DND-41 (cell line): ENCODE results near the gene PITPNM2.
A peak's percentile ranks its signal among the peaks of the same experiment; 100 is the strongest.

Experiments used
- ATAC-seq: fragments of 200-7000 bp; cut with Tn5 transposase; 3 replicates; pipeline ENCODE4 v1.9.1; 2021; ENCODE audit warnings: low read depth; ENCODE audit not compliant: insufficient read depth
- DNase-seq: peaks from one replicate; pipeline ENCODE4 v3.0.0-alpha.2; 2020
- H2AFZ ChIP-seq: 2 replicates; pipeline ENCODE4 v1.6.0; 2012; ENCODE audit warnings: low read depth, low read length
- H3K27ac ChIP-seq: 2 replicates; pipeline ENCODE4 v1.5.1; 2012; ENCODE audit warnings: low read length, inconsistent platforms
- H3K27me3 ChIP-seq: fragments of 200-600 bp; sonication (generic); 2 replicates; pipeline ENCODE4 v1.6.0; 2012; ENCODE audit warnings: low read length, mild to moderate bottlenecking, inconsistent platforms; ENCODE audit not compliant: insufficient read depth, poor library complexity
- H3K36me3 ChIP-seq: 2 replicates; pipeline ENCODE4 v1.5.1; 2012; ENCODE audit warnings: low read length, inconsistent platforms; ENCODE audit not compliant: insufficient read depth
- H3K4me1 ChIP-seq: 2 replicates; pipeline ENCODE4 v1.5.1; 2012; ENCODE audit warnings: mild to moderate bottlenecking, low read length; ENCODE audit not compliant: insufficient read depth
- H3K4me2 ChIP-seq: 2 replicates; pipeline ENCODE4 v1.6.0; 2012; ENCODE audit warnings: mild to moderate bottlenecking, moderate library complexity, low read length, inconsistent platforms; ENCODE audit not compliant: insufficient read depth
- H3K4me3 ChIP-seq, 2 experiments: fragments of 200-600 bp in 1 of 2; shearing (Covaris generic) in 1 of 2; 2 replicates each; pipeline ENCODE4 v1.5.1; 2012 to 2016; ENCODE audit warnings: inconsistent platforms in 2 of 2, low read length in 2 of 2, mild to moderate bottlenecking in 2 of 2, low read depth in 1 of 2, moderate library complexity in 1 of 2
- H3K79me2 ChIP-seq: 2 replicates; pipeline ENCODE4 v1.6.0; 2012; ENCODE audit warnings: low read length, inconsistent platforms; ENCODE audit not compliant: insufficient read depth
- H3K9ac ChIP-seq: 2 replicates; pipeline ENCODE4 v1.6.0; 2012; ENCODE audit warnings: low read depth, mild to moderate bottlenecking, inconsistent platforms, low read length, moderate library complexity
- H3K9me3 ChIP-seq: 2 replicates; pipeline ENCODE4 v1.5.1; 2012; ENCODE audit warnings: low read length, moderate library complexity, mild to moderate bottlenecking, inconsistent platforms; ENCODE audit not compliant: insufficient read depth, severe bottlenecking
- H4K20me1 ChIP-seq: 2 replicates; pipeline ENCODE4 v1.6.0; 2012; ENCODE audit warnings: low read length; ENCODE audit not compliant: insufficient read depth
- EZH2 ChIP-seq: IDR thresholded peaks from 3 replicates; pipeline ENCODE4 v1.6.1; 2012; ENCODE audit warnings: borderline replicate concordance, low read depth, mild to moderate bottlenecking, moderate library complexity, low read length, inconsistent platforms; ENCODE audit not compliant: severe bottlenecking
- TF ChIP-seq, protein P1 (sequence below): IDR thresholded peaks from 2 replicates; pipeline ENCODE4 v1.5.1; 2012; ENCODE audit warnings: borderline replicate concordance, low read length, moderate library complexity, mild to moderate bottlenecking; ENCODE audit not compliant: poor library complexity, severe bottlenecking; ENCODE audit errors: extremely low read depth

PITPNM2 gene

DNA sequence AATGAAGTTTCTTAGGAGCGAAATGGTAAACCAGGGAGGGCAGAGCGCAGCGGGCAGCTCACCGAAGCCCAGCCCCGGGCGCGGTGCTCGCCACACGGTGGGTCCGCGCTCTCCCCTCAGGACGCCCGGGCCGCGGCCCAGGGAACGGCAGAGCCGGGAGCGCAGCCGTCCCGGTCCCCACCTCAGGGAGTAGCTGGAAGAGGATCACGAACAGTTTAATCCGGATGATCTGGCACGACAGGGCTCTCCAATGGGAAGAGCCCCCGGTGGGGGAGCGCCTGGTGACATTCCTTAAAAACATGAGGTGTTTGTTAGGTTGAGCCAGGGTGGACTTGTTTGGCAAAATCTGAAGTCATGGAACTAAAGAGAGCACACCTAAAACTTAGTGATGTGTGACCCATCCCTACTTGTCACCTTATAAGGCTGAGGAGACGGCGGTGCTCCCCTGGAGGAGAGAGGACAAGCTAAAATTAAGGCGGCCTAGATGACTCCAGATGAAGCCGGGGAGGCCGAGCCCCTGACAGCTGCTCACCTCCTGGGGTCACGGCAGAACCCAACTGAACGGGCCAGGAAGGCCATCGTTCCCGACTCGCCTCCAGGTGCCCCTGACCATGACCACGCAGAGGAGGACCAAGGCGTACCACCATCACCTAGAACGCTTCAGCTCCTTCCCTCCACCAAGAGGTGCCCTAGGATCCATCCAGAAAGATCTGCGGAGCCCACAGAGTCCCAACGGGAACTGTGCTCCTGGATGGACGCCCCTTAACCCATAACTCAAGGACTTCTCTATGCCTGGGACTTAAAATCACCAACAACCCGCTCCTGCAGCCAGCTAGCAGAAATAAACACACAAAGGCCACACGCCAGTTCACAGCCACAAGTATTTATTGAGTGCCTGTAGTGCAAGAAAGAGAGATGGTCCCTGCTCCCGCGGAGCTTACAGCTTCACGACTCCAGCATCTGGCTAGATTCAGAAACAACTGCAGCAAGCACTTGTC is 866 bp upstream of the PITPNM2 start:
- no peaks in the 10 kb centered on the region for H3K9me3 ChIP-seq
- 0 out of 2 replicates have a peak overlapping the region, but pooled peaks have one; percentile 37 for H3K27ac ChIP-seq
- peaks cover 10% of the 10 kb centered on the region for H4K20me1 ChIP-seq
- H3K4me1 ChIP-seq = peaks cover 30% of the 10 kb centered on the region
- peak; percentile 20; the same call in 2 of the 3 replicates for ATAC-seq
- peak overlapping the region; percentile 74 for H2AFZ ChIP-seq
- peaks cover 15% of the 10 kb centered on the region for H3K36me3 ChIP-seq
- peak overlapping the region; percentile 35 to 67; a peak in 3 of 4 replicates for H3K4me3 ChIP-seq
- H3K9ac ChIP-seq = peak overlapping the region; percentile 64
- H3K4me2 ChIP-seq = peak overlapping the region; percentile 92
- TF ChIP-seq, protein P1, sequence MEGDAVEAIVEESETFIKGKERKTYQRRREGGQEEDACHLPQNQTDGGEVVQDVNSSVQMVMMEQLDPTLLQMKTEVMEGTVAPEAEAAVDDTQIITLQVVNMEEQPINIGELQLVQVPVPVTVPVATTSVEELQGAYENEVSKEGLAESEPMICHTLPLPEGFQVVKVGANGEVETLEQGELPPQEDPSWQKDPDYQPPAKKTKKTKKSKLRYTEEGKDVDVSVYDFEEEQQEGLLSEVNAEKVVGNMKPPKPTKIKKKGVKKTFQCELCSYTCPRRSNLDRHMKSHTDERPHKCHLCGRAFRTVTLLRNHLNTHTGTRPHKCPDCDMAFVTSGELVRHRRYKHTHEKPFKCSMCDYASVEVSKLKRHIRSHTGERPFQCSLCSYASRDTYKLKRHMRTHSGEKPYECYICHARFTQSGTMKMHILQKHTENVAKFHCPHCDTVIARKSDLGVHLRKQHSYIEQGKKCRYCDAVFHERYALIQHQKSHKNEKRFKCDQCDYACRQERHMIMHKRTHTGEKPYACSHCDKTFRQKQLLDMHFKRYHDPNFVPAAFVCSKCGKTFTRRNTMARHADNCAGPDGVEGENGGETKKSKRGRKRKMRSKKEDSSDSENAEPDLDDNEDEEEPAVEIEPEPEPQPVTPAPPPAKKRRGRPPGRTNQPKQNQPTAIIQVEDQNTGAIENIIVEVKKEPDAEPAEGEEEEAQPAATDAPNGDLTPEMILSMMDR = no peak
- TF ChIP-seq EZH2 = peak; percentile 84
- peaks cover 14% of the 10 kb centered on the region for H3K79me2 ChIP-seq
- H3K27me3 ChIP-seq = peaks cover 45% of the 10 kb centered on the region
- DNase-seq = no peak

DNA sequence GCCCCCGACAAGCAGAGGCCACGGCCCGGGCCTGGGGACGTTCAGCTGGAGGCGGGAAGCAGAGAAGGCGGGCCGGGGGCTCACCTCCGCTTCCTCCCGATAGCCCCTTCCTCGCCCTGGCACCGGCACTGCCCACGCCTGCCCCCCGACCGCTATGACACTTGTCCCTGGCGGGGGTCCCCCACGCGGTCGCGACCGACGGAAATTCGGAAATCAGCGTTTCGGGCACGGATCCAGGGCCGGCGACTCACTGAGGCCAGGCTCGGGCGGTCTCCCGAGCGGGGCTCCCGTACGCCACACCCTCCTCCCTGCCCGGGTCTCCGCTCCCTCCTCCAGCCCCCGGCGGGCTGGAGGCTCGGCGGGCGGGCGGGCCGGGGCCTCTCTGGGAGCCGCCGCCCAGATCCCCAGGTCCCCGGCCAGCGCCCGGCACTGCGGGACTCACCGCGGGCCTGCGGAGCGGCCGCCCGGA is 581 bp downstream of the PITPNM2 start:
- Histone ChIP-seq H3K9ac (peak overlapping the region; percentile 61), H2AFZ (peak overlapping the region; percentile 80), H3K27me3 (peaks cover 47% of the 10 kb centered on the region), H3K4me2 (peak overlapping the region; percentile 92), H4K20me1 (peaks cover 10% of the 10 kb centered on the region), H3K4me3 (peak overlapping the region; percentile 18 to 67; a peak in 3 of 4 replicates), H3K79me2 (peaks cover 14% of the 10 kb centered on the region), H3K36me3 (peaks cover 2% of the 10 kb centered on the region), H3K9me3 (no peaks in the 10 kb centered on the region), H3K4me1 (peaks cover 30% of the 10 kb centered on the region), H3K27ac (peak overlapping the region; percentile 14; the same call in 1 of the 2 replicates)
- DNase-seq (peak; percentile 29), ATAC-seq (peak; percentile 46)
- TF ChIP-seq EZH2 = peak; percentile 99
- TF ChIP-seq, protein P1 = no peak

DNA sequence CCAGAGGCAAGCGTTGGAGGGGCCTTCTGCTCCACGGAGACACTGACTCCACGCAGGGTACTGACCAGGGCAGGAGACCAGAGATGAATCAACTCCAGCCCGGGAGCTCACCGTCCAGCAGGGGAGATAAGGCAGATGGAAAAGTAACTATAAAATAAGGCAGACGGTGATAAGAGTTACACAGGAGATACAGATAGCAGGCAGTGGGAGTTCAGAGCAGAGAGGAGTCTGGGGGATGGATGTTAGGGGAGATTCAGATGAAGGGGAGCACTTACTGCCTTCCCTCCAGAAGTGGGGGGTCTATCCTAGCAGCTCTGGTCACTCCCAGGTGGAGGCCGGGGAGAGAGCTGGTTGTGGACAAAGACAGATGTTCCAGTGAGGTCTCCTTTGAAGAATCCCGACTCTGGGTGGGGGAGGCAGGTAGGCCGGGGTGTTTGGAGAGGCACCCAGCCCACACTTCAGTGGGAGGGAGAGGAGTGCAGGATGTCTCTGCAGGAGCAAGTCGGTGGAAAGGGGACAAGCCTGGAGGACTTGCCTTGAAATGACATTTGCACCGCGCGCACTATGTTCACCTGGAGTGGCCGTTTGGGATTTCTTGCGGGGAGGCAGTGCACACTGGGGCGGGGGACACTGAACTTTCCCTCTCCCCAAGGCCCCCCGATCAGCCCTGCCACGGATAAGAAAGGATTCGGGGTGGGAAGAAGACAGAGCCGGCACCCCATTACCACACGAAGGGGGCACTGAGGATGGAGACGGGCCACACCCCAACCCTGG is 1.2 kb downstream of the PITPNM2 start:
- no peaks in the 10 kb centered on the region for H3K9me3 ChIP-seq
- peak overlapping the region; percentile 61 for H3K9ac ChIP-seq
- DNase-seq (no peak), ATAC-seq (0 out of 3 replicates have a peak, but pooled peaks have one; percentile 5)
- H3K4me3 ChIP-seq = peak overlapping the region; percentile 18 to 67; a peak in 3 of 4 replicates
- peaks cover 10% of the 10 kb centered on the region for H4K20me1 ChIP-seq
- peaks cover 14% of the 10 kb centered on the region for H3K79me2 ChIP-seq
- H3K4me1 ChIP-seq = peaks cover 30% of the 10 kb centered on the region
- peak overlapping the region; percentile 37 for H3K27ac ChIP-seq
- peaks cover 47% of the 10 kb centered on the region for H3K27me3 ChIP-seq
- H2AFZ ChIP-seq = peak overlapping the region; percentile 80; the same call in 1 of the 2 replicates
- peak overlapping the region; percentile 92 for H3K4me2 ChIP-seq
- H3K36me3 ChIP-seq = no peaks in the 10 kb centered on the region; the same call in 1 of the 2 replicates
- TF ChIP-seq EZH2 = no peak
- TF ChIP-seq, protein P1 = no peak
